HepG2 (cell line): ENCODE measurements around the gene ZCCHC18.
"Not testable (repeated sequence)": the region's sequence is repeated elsewhere in the genome, so short reads cannot be mapped to it uniquely, and the experiment has no call there.

ENCODE experiments used
- PRPF4 ChIP-seq: fragments of 200-400 bp; formaldehyde crosslinking; IDR thresholded peaks from 2 replicates; pipeline ENCODE4 v1.6.1; 2016; ENCODE audit warnings: low read length, low read depth; ENCODE audit not compliant: poor library complexity, severe bottlenecking
- SMAD1 ChIP-seq: sonication (generic); formaldehyde crosslinking; IDR thresholded peaks from 2 replicates; pipeline ENCODE4 v1.4.0; 2020; ENCODE audit warnings: missing genetic modification reagents, low read depth, mild to moderate bottlenecking, borderline replicate concordance
- ZNF816 ChIP-seq: sonication (generic); formaldehyde crosslinking; IDR thresholded peaks from 2 replicates; pipeline ENCODE4 v1.8.0; 2022; ENCODE audit warnings: missing genetic modification reagents, mild to moderate bottlenecking, borderline replicate concordance
- TF ChIP-seq, protein P1 (sequence below): sonication (generic); formaldehyde crosslinking; IDR thresholded peaks from 2 replicates; pipeline ENCODE4 v1.5.0; 2020; ENCODE audit warnings: mild to moderate bottlenecking, missing genetic modification reagents, moderate library complexity

GRCh38 chrX:104075778-104076445 is 36.4 kb upstream of the ZCCHC18 start, which contains the start of gene TMSB15C:
- TF ChIP-seq PRPF4; ZNF816; SMAD1 (CRISPR knock-in tag): not testable (repeated sequence)
- TF ChIP-seq, protein P1, sequence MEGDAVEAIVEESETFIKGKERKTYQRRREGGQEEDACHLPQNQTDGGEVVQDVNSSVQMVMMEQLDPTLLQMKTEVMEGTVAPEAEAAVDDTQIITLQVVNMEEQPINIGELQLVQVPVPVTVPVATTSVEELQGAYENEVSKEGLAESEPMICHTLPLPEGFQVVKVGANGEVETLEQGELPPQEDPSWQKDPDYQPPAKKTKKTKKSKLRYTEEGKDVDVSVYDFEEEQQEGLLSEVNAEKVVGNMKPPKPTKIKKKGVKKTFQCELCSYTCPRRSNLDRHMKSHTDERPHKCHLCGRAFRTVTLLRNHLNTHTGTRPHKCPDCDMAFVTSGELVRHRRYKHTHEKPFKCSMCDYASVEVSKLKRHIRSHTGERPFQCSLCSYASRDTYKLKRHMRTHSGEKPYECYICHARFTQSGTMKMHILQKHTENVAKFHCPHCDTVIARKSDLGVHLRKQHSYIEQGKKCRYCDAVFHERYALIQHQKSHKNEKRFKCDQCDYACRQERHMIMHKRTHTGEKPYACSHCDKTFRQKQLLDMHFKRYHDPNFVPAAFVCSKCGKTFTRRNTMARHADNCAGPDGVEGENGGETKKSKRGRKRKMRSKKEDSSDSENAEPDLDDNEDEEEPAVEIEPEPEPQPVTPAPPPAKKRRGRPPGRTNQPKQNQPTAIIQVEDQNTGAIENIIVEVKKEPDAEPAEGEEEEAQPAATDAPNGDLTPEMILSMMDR (CRISPR knock-in tag), result not testable (repeated sequence)
